Measurements from ENCODE around the gene CNTNAP2. TPM values are rescaled to one million over a fixed set of nuclear protein-coding genes. Genes with fewer than 3 reads are reported as not detected.
"Not testable (repeated sequence)": the region's sequence is repeated elsewhere in the genome, so short reads cannot be mapped to it uniquely, and the experiment has no call there.

Gene CNTNAP2
- total RNA-seq, 1 experiment from 2014 or later: 60.0 TPM

GRCh38 chr7:148447221-148447849, 2330.7 kb downstream of the CNTNAP2 start:
- DNase-seq (ENCODE audit: low spot score): no peak
- Histone ChIP-seq H3K27ac (ENCODE audit: low read depth, low read length, poor library complexity, severe bottlenecking) (no peak overlapping the region), H3K9me3 (ENCODE audit: low read depth, low read length, poor library complexity, severe bottlenecking) (peaks cover 10% of the 10 kb centered on the region), H3K27me3 (replicated peaks; ENCODE audit: insufficient read depth, low read depth, low read length, poor library complexity) (no peaks in the 10 kb centered on the region), H3K4me3 (ENCODE audit: low read depth, low read length, poor library complexity, severe bottlenecking) (no peak overlapping the region), H3K36me3 (ENCODE audit: insufficient read depth, low read length, poor library complexity, severe bottlenecking) (no peaks in the 10 kb centered on the region), H3K4me1 (ENCODE audit: insufficient read depth, low read length, poor library complexity, severe bottlenecking) (peaks cover 7% of the 10 kb centered on the region)
- TF ChIP-seq EZH2 (IDR thresholded peaks at IDR 0.05; ENCODE audit: borderline replicate concordance, low read depth, low read length, poor library complexity, severe bottlenecking) (no peak), CTCF (conservative IDR thresholded peaks at IDR 0.05; ENCODE audit: low read depth, low read length) (no peak)
- POLR2A ChIA-PET (ENCODE audit: low non-redundant PET): no interaction called here
- CTCF ChIA-PET: no interaction called here
- intact Hi-C loops (cut with micrococcal nuclease; ENCODE audit: unreplicated experiment): no loop called here
- BruUV-seq (replicated peaks): no TSS peak

- POLR2A ChIA-PET (ENCODE audit: low non-redundant PET): not testable (repeated sequence)
These were observed 2334.9 kb downstream of the CNTNAP2 start for GRCh38 chr7:148451526-148451925.

GRCh38 chr7:148456351-148456750, 2339.8 kb downstream of the CNTNAP2 start:
- no peak for DNase-seq (ENCODE audit: low spot score)
- Histone ChIP-seq H3K4me3 (ENCODE audit: low read depth, low read length, poor library complexity, severe bottlenecking) (no peak overlapping the region), H3K9me3 (ENCODE audit: low read depth, low read length, poor library complexity, severe bottlenecking) (no peaks in the 10 kb centered on the region), H3K27ac (ENCODE audit: low read depth, low read length, poor library complexity, severe bottlenecking) (no peak overlapping the region), H3K4me1 (ENCODE audit: insufficient read depth, low read length, poor library complexity, severe bottlenecking) (no peaks in the 10 kb centered on the region), H3K36me3 (ENCODE audit: insufficient read depth, low read length, poor library complexity, severe bottlenecking) (no peaks in the 10 kb centered on the region), H3K27me3 (replicated peaks; ENCODE audit: insufficient read depth, low read depth, low read length, poor library complexity) (no peaks in the 10 kb centered on the region)
- TF ChIP-seq CTCF (conservative IDR thresholded peaks at IDR 0.05; ENCODE audit: low read depth, low read length) (no peak), EZH2 (IDR thresholded peaks at IDR 0.05; ENCODE audit: borderline replicate concordance, low read depth, low read length, poor library complexity, severe bottlenecking) (no peak)
- no TSS peak for BruUV-seq (replicated peaks)
- intact Hi-C loops (cut with micrococcal nuclease; ENCODE audit: unreplicated experiment): no loop called here
- ChIA-PET CTCF (no interaction called here), POLR2A (ENCODE audit: low non-redundant PET) (no interaction called here)

More at GRCh38 chr7:148451526-148451925, 2334.9 kb downstream of the CNTNAP2 start:
- DNase-seq (ENCODE audit: low spot score); H3K4me1 ChIP-seq (ENCODE audit: insufficient read depth, low read length, poor library complexity, severe bottlenecking); BruUV-seq (replicated peaks); CTCF ChIA-PET; H3K36me3 ChIP-seq (ENCODE audit: insufficient read depth, low read length, poor library complexity, severe bottlenecking); H3K27me3 ChIP-seq (replicated peaks; ENCODE audit: insufficient read depth, low read depth, low read length, poor library complexity); H3K27ac ChIP-seq (ENCODE audit: low read depth, low read length, poor library complexity, severe bottlenecking); H3K4me3 ChIP-seq (ENCODE audit: low read depth, low read length, poor library complexity, severe bottlenecking); intact Hi-C loops (cut with micrococcal nuclease; ENCODE audit: unreplicated experiment); H3K9me3 ChIP-seq (ENCODE audit: low read depth, low read length, poor library complexity, severe bottlenecking): not testable (repeated sequence)

GRCh38 chr7:148457310-148457921, 2340.8 kb downstream of the CNTNAP2 start:
- no peak overlapping the region for H3K4me3 ChIP-seq (ENCODE audit: low read depth, low read length, poor library complexity, severe bottlenecking)
- TF ChIP-seq CTCF (conservative IDR thresholded peaks at IDR 0.05; ENCODE audit: low read depth, low read length): no peak
- TF ChIP-seq EZH2 (IDR thresholded peaks at IDR 0.05; ENCODE audit: borderline replicate concordance, low read depth, low read length, poor library complexity, severe bottlenecking): no peak
- no peak for DNase-seq (ENCODE audit: low spot score)
- ChIA-PET CTCF (no interaction called here), POLR2A (ENCODE audit: low non-redundant PET) (no interaction called here)
- BruUV-seq (replicated peaks): no TSS peak
- H3K36me3 ChIP-seq (ENCODE audit: insufficient read depth, low read length, poor library complexity, severe bottlenecking): no peaks in the 10 kb centered on the region
- intact Hi-C loops (cut with micrococcal nuclease; ENCODE audit: unreplicated experiment): no loop called here
- H3K27ac ChIP-seq (ENCODE audit: low read depth, low read length, poor library complexity, severe bottlenecking): no peak overlapping the region
- no peaks in the 10 kb centered on the region for H3K4me1 ChIP-seq (ENCODE audit: insufficient read depth, low read length, poor library complexity, severe bottlenecking)
- no peaks in the 10 kb centered on the region for H3K27me3 ChIP-seq (replicated peaks; ENCODE audit: insufficient read depth, low read depth, low read length, poor library complexity)
- no peaks in the 10 kb centered on the region for H3K9me3 ChIP-seq (ENCODE audit: low read depth, low read length, poor library complexity, severe bottlenecking)
